Upper lobe of left lung (tissue), 6 donors: ENCODE measurements around the gene GIMAP5. TPM values are rescaled to one million over a fixed set of nuclear protein-coding genes. Genes with fewer than 3 reads are reported as not detected.
A peak's percentile ranks its signal among the peaks of the same experiment; 100 is the strongest.

ENCODE experiments used
- ATAC-seq, 2 donors: fragments of 200-7000 bp; cut with Tn5 transposase; one replicate each; pipeline ENCODE4 v1.9.1; 2022; ENCODE audit warnings: mild to moderate bottlenecking in 2 of 2, moderate library complexity in 2 of 2; ENCODE audit not compliant: low FRiP score in 2 of 2
- DNase-seq, 2 donors: peaks; one replicate each; pipeline ENCODE4 v3.0.0-alpha.2; 2019 to 2020
- H3K27ac ChIP-seq, 4 donors: fragments of 200-600 bp; sonication (generic); one replicate each; pipeline ENCODE4 v1.5.1; 2016 to 2019
- H3K27me3 ChIP-seq, 4 donors: fragments of 200-600 bp; sonication (generic); one replicate each; pipeline ENCODE4 v1.5.1; 2017 to 2019
- H3K36me3 ChIP-seq, 4 donors: fragments of 200-600 bp; sonication (generic); one replicate each; pipeline ENCODE4 v1.5.1; 2016 to 2019
- H3K4me1 ChIP-seq, 4 donors: fragments of 200-600 bp; sonication (generic); one replicate each; pipeline ENCODE4 v1.5.1; 2018 to 2019
- H3K4me3 ChIP-seq, 4 donors: fragments of 200-600 bp; sonication (generic); one replicate each; pipeline ENCODE4 v1.5.1; 2017 to 2019; ENCODE audit warnings: mild to moderate bottlenecking in 2 of 4, moderate library complexity in 1 of 4
- H3K9me3 ChIP-seq, 4 donors: fragments of 200-600 bp; sonication (generic); one replicate each; pipeline ENCODE4 v1.5.1; 2018 to 2019
- EP300 ChIP-seq, 4 donors: sonication (generic); formaldehyde crosslinking; IDR thresholded peaks; one replicate each; pipeline ENCODE4 v1.5.1; 2017; ENCODE audit warnings: antibody characterized with exemption in 4 of 4, control low read depth in 2 of 4
- POLR2A ChIP-seq, 4 donors: fragments of 450-650 bp; IDR thresholded peaks; one replicate each; pipeline ENCODE4 v1.5.1; 2016 to 2017; ENCODE audit warnings: antibody characterized with exemption in 4 of 4, mild to moderate bottlenecking in 2 of 4
- POLR2AphosphoS5 ChIP-seq, 2 donors: sonication (generic); formaldehyde crosslinking; IDR thresholded peaks; one replicate each; pipeline ENCODE4 v1.5.1; 2017; ENCODE audit warnings: antibody characterized with exemption in 2 of 2
- WGBS, 2 donors: methylation state at CpG; one replicate each; pipeline ENCODE4 v1.1.5; 2017 to 2018; 5-methylcytosine and 5-hydroxymethylcytosine counted together
- total RNA-seq, 6 donors: library from RNA; depleted of rRNA in 4 of 6; stranded (reverse); fragments of >200 nt in 4 of 6; gene quantifications; one replicate each; pipeline versions ENCODE4 v1.1.0 to v1.2.1, GENCODE V29; 2016 to 2021
- TF ChIP-seq, protein P1 (sequence below), 6 experiments: fragments of 450-650 bp in 4 of 6; fragments of 200-600 bp in 2 of 6; sonication (generic) in 2 of 6; IDR thresholded peaks; one replicate each; pipeline ENCODE4 v1.5.1; 2016 to 2019; ENCODE audit warnings: antibody characterized with exemption in 6 of 6
- donor health status: DM: no; HTN: no; CAD: no; lungs with moderate emphysema.
- donor health status: DM: no; HTN: yes; CAD: no; lungs with severe emphysema.

Gene GIMAP5
- total RNA-seq: 100 to 1,000 TPM in 1 of 6 donors, 10 to 100 TPM in 5; 28.0 to 103 (median 41.3) TPM

DNA sequence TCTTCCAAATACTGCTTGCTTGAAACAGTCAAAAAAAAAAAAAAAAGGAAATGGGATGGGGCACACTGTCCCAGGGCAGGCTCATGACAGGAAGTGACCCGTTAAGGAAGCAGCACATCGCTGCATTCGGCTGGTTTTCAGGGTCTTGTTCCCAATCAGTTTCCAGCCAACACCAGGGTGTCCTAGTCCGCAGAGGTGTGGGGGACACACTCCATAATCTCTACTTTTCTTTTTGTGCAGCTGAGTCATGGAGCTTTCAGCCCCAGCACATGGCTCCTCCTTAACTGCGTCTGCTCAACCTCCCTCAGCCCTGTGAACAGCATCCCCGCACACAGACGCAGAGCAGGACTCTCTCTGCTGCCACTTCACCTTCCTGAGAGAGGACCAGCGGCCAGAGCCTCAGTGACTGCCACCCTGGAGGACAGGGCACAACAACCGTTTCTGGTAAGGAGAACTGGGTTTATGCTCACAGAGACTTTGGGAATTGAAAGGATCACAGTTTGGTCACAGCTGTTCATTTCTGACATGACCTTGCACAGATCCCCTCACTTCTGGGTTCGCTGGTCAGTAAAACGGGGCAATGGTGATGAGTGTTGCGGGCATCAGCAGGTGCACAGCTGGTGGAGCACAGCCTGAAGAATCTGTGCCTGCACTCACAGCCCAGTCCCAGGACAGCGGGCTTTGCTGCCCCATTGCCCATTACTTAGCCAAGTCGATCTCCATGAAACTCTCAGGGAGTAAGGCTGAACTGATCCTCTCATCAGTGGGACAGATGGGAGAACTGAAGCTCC is at the start of gene GIMAP5:
Gene GIMAP5, plus strand, starts transcription at position 154 of the 791 bp plus-strand sequence. CDS start 3,467 bp downstream, outside the sequence.
- ATAC-seq: peak; percentile 49 to 72
- 15 to 41% methylated on average over 11 to 14 of the region's 14 CpGs for WGBS, 2 donors
- peak within 1 kb of the TSS; percentile 40 to 58 (median 50) for H3K4me3 ChIP-seq

DNA sequence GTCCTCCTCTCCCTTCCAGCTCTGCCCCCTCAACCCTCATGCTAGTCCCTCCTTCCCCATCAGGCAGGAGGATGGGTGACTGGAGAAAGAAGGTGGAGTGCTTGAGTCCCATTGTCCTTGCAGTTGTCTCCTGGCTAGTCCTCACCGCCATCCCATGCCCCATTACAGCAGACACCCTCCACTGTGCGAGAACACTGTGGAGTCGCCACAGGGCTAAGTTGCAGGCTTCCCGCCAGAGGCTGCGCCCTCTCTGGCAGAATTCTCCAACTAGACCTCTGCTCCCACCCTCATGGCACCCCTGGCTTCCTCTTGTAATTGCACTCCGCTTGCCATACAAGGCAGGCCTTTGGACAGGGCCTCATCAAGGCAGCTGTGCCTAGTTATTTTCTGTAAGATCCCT is 48.6 kb upstream of the GIMAP5 start:
- H3K36me3 ChIP-seq: peaks cover 0 to 35% (median 6%) of the 10 kb centered on the region in 4 donors
- ATAC-seq (no peak), DNase-seq (no peak)
- H3K27me3 ChIP-seq: no peaks in the 10 kb centered on the region
- H3K27ac ChIP-seq: peak overlapping the region in 2 of 4 donors; percentile 54 to 85
- H3K9me3 ChIP-seq: no peaks in the 10 kb centered on the region
- H3K4me1 ChIP-seq: peaks cover 20 to 24% (median 23%) of the 10 kb centered on the region in 4 donors
- H3K4me3 ChIP-seq: no peak overlapping the region
- 98 to 100% methylated on average over 6 of the region's 6 CpGs for whole genome bisulfite sequencing, 2 donors
- TF ChIP-seq EP300 (IDR thresholded peaks at IDR 0.05): no peak
- TF ChIP-seq POLR2AphosphoS5 (IDR thresholded peaks at IDR 0.05): no peak
- TF ChIP-seq, protein P1, sequence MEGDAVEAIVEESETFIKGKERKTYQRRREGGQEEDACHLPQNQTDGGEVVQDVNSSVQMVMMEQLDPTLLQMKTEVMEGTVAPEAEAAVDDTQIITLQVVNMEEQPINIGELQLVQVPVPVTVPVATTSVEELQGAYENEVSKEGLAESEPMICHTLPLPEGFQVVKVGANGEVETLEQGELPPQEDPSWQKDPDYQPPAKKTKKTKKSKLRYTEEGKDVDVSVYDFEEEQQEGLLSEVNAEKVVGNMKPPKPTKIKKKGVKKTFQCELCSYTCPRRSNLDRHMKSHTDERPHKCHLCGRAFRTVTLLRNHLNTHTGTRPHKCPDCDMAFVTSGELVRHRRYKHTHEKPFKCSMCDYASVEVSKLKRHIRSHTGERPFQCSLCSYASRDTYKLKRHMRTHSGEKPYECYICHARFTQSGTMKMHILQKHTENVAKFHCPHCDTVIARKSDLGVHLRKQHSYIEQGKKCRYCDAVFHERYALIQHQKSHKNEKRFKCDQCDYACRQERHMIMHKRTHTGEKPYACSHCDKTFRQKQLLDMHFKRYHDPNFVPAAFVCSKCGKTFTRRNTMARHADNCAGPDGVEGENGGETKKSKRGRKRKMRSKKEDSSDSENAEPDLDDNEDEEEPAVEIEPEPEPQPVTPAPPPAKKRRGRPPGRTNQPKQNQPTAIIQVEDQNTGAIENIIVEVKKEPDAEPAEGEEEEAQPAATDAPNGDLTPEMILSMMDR (IDR thresholded peaks at IDR 0.05): no peak
- TF ChIP-seq POLR2A (IDR thresholded peaks at IDR 0.05): no peak

More for the DNA sequence above, at the start of gene GIMAP5:
- DNase-seq: no peak
- Histone ChIP-seq H3K4me1 (peaks cover 2 to 23% (median 9%) of the 10 kb centered on the region in 4 donors), H3K27me3 (no peaks in the 10 kb centered on the region), H3K27ac (peak within 1 kb of the TSS; percentile 82 to 91 (median 86)), H3K9me3 (no peaks in the 10 kb centered on the region), H3K36me3 (peaks cover 0 to 20% (median 13%) of the 10 kb centered on the region in 4 donors)
- TF ChIP-seq EP300 (IDR thresholded peaks at IDR 0.05): peak in 2 of 4 donors; percentile 90 to 92
- peak; percentile 65 to 91 for TF ChIP-seq POLR2AphosphoS5 (IDR thresholded peaks at IDR 0.05)
- TF ChIP-seq POLR2A (IDR thresholded peaks at IDR 0.05): peak in 3 of 4 donors; percentile 44 to 73 (median 50)
- TF ChIP-seq, protein P1 (IDR thresholded peaks at IDR 0.05): no peak

DNA sequence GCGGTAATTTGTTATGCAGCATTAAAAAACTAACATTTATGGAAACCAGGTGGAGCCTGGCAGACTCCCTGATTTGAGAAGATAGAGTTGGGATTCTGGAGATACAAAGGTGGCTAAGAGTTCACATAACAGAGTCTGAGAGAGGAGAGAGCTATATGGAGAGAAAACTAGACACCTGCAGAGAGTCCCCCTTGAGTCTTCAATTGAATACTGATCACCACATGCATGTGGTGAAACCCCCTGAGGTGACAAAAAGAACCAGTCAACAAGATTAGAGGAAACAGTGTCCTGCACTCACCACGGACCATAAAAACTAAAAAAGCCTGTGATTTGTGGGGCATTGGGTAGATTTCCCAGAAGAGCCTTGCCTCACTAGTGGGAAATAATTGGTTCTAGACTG is 41.6 kb upstream of the GIMAP5 start:
- Histone ChIP-seq H3K27me3 (no peaks in the 10 kb centered on the region), H3K9me3 (peaks cover 0 to 32% (median 15%) of the 10 kb centered on the region in 4 donors)
- WGBS, 2 donors: 55 to 67% methylated on average over 2 of the region's 2 CpGs

DNA sequence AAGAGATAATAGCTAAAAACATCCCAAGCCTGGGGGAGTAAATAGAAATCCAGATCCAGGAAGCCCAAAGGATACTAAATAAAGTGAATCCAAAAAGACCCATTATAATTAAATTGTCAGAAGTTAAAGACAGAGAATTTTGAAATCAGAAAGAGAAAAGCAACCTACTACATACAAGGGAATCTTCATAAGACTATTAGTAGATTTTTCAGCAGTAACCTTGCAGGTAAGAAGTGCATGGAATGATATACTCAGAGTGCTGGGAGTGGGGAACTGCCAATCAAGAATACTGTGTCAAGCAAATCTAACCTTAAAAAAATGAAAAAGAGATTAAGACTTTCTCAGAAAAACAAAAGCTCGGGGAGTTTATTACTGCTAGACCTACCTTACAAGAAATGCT is 34.0 kb upstream of the GIMAP5 start:
- H3K4me1 ChIP-seq: no peaks in the 10 kb centered on the region
- H3K4me3 ChIP-seq: no peak overlapping the region
- DNase-seq: no peak
- H3K27me3 ChIP-seq: no peaks in the 10 kb centered on the region
- no peak for TF ChIP-seq EP300 (IDR thresholded peaks at IDR 0.05)
- TF ChIP-seq POLR2AphosphoS5 (IDR thresholded peaks at IDR 0.05): no peak
- TF ChIP-seq POLR2A (IDR thresholded peaks at IDR 0.05): no peak
- TF ChIP-seq, protein P1 (IDR thresholded peaks at IDR 0.05): no peak
- no peak overlapping the region for H3K27ac ChIP-seq
- H3K9me3 ChIP-seq: peaks cover 28 to 57% (median 39%) of the 10 kb centered on the region in 4 donors
- 94 to 95% methylated on average over 1 of the region's 1 CpG for WGBS, 2 donors
- no peaks in the 10 kb centered on the region for H3K36me3 ChIP-seq
- ATAC-seq: no peak

More for the DNA sequence above, 41.6 kb upstream of the GIMAP5 start:
- ATAC-seq (no peak), DNase-seq (no peak)
- H3K27ac ChIP-seq: no peak overlapping the region
- no peak overlapping the region for H3K4me3 ChIP-seq
- no peak for TF ChIP-seq POLR2A (IDR thresholded peaks at IDR 0.05)
- no peaks in the 10 kb centered on the region for H3K4me1 ChIP-seq
- H3K36me3 ChIP-seq: peaks cover 0 to 20% (median 4%) of the 10 kb centered on the region in 4 donors

DNA sequence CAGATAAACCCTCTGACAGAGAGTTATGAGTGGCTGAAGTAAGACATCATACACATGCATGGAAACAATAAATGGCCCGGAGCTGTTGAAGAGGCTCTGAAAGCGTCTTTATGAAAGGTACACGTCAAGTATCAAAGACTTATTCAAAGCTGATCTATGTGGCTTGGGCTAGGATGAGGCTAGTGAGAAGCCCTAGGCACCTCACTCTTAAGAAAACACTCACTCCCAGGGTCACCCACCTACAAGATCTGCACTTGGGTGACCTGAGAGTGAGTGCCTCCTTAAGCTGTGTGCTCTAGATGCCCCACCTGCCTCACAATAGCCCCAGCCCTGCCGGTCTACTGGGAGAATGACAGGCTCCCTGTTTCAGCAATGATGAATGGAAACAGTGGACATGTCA is 21.9 kb upstream of the GIMAP5 start:
- peak overlapping the region in 2 of 4 donors; percentile 56 to 64 for H3K4me3 ChIP-seq

More for the DNA sequence above, 21.9 kb upstream of the GIMAP5 start:
- Histone ChIP-seq H3K36me3 (peaks cover 0 to 13% (median 5%) of the 10 kb centered on the region in 4 donors), H3K9me3 (peaks cover 0 to 9% (median 0%) of the 10 kb centered on the region in 4 donors), H3K27me3 (no peaks in the 10 kb centered on the region), H3K27ac (peak overlapping the region; percentile 76 to 91 (median 84)), H3K4me1 (peaks cover 2 to 21% (median 16%) of the 10 kb centered on the region in 4 donors)
- WGBS, 2 donors: 58 to 63% methylated on average over 4 of the region's 4 CpGs
- TF ChIP-seq EP300 (IDR thresholded peaks at IDR 0.05) (no peak), POLR2AphosphoS5 (IDR thresholded peaks at IDR 0.05) (no peak), POLR2A (IDR thresholded peaks at IDR 0.05) (no peak)
- TF ChIP-seq, protein P1 (IDR thresholded peaks at IDR 0.05): no peak
- ATAC-seq (peak in 1 of 2 donors; percentile 26), DNase-seq (no peak)
